OCI-LY7 (cell line): ENCODE measurements around the gene VAC14. TPM values are rescaled to one million over a fixed set of nuclear protein-coding genes. Genes with fewer than 3 reads are reported as not detected.

Experiments
- BruUV-seq: library from RNA; stranded (reverse); fragments of 400-500 nt; replicated peaks from 2 replicates; lab custom pipeline; 2021; lab: Mats Ljungman, UMichigan
- CTCF ChIA-PET: fragments of 300-600 bp; sonication (Branson Sonifier 250); formaldehyde crosslinking; loops from one replicate; lab custom pipeline; 2022; ENCODE audit warnings: antibody characterized with exemption; ENCODE audit not compliant: unreplicated experiment; lab: Charles Lee
- POLR2A ChIA-PET: fragments of 300-600 bp; sonication (Branson Sonifier 250); formaldehyde crosslinking; loops from one replicate; lab custom pipeline; 2022; ENCODE audit warnings: antibody characterized with exemption; lab: Charles Lee
- DNase-seq: peaks from one replicate; pipeline ENCODE4 v3.0.0-alpha.2; 2015; ENCODE audit warnings: low spot score
- H2AFZ ChIP-seq: fragments of 200-600 bp; sonication (generic), shearing (Covaris generic); 2 replicates; pipeline ENCODE4 v1.6.1; 2014; ENCODE audit warnings: mild to moderate bottlenecking, antibody characterized with exemption, low read length, moderate library complexity
- H3K27ac ChIP-seq: fragments of 200-600 bp; sonication (generic); 2 replicates; pipeline ENCODE4 v1.5.1; 2014; ENCODE audit warnings: mixed run types, low read depth, mild to moderate bottlenecking, moderate library complexity, low read length, inconsistent platforms; ENCODE audit not compliant: poor library complexity, severe bottlenecking
- H3K36me3 ChIP-seq: fragments of 200-600 bp; sonication (generic); 2 replicates; pipeline ENCODE4 v1.6.1; 2014; ENCODE audit warnings: mild to moderate bottlenecking, antibody characterized with exemption, low read length, moderate library complexity, mixed read lengths; ENCODE audit not compliant: insufficient read depth
- H3K4me1 ChIP-seq: fragments of 200-600 bp; sonication (generic); 2 replicates; pipeline ENCODE4 v1.5.1; 2014; ENCODE audit warnings: mild to moderate bottlenecking, low read length; ENCODE audit not compliant: insufficient read depth, poor library complexity, severe bottlenecking
- H3K4me2 ChIP-seq: fragments of 200-600 bp; sonication (generic); 2 replicates; pipeline ENCODE4 v1.6.1; 2014; ENCODE audit warnings: mild to moderate bottlenecking, low read length
- H3K4me3 ChIP-seq: fragments of 200-600 bp; sonication (generic); 2 replicates; pipeline ENCODE4 v1.5.1; 2014; ENCODE audit warnings: mild to moderate bottlenecking, low read depth, low read length; ENCODE audit not compliant: poor library complexity, severe bottlenecking
- H3K79me2 ChIP-seq: fragments of 200-600 bp; sonication (generic); 2 replicates; pipeline ENCODE4 v1.6.1; 2016; ENCODE audit warnings: low read depth, mild to moderate bottlenecking, low read length, moderate library complexity, mixed read lengths; ENCODE audit not compliant: insufficient read depth
- H3K9me2 ChIP-seq: fragments of 200-600 bp; sonication (generic); 2 replicates; pipeline ENCODE4 v1.6.1; 2016; ENCODE audit warnings: mild to moderate bottlenecking, low read length, mixed read lengths; ENCODE audit not compliant: insufficient read depth
- H3K9me3 ChIP-seq: fragments of 200-600 bp; sonication (generic); 2 replicates; pipeline ENCODE4 v1.6.1; 2014; ENCODE audit warnings: mild to moderate bottlenecking, mixed run types, low read length, mixed read lengths
- H4K20me1 ChIP-seq: fragments of 200-600 bp; sonication (generic); 2 replicates; pipeline ENCODE4 v1.6.1; 2014; ENCODE audit warnings: mild to moderate bottlenecking, antibody characterized with exemption, low read length, moderate library complexity, mixed read lengths; ENCODE audit not compliant: insufficient read depth
- EZH2phosphoT487 ChIP-seq: fragments of 200-600 bp; sonication (generic); IDR thresholded peaks from 2 replicates; pipeline ENCODE4 v1.6.1; 2018; ENCODE audit warnings: low read depth, borderline replicate concordance, mild to moderate bottlenecking, mixed run types, antibody characterized with exemption, low read length, moderate library complexity, mixed read lengths
- intact Hi-C: fragments of 100-400 bp; cut with micrococcal nuclease; formaldehyde crosslinking; loops from one replicate; pipeline ENCODE4 v1.10.0; 2022; ENCODE audit not compliant: unreplicated experiment
- total RNA-seq, 2 experiments: library from RNA; depleted of rRNA in 1 of 2; stranded (reverse); fragments of >200 nt in 1 of 2; shearing (Covaris generic) in 1 of 2; gene quantifications; 2 replicates each; pipeline ENCODE4 v1.2.3, GENCODE V29; 2014 to 2022
- TF ChIP-seq, protein P1 (sequence below): fragments of 200-600 bp; sonication (generic); conservative IDR thresholded peaks from 2 replicates; pipeline ENCODE4 v1.5.1; 2014; ENCODE audit warnings: mild to moderate bottlenecking, antibody characterized with exemption, low read length, moderate library complexity, mixed read lengths

Gene VAC14
- total RNA-seq, 2 experiments from 2014 or later = 37.6 to 43.1 TPM

DNA sequence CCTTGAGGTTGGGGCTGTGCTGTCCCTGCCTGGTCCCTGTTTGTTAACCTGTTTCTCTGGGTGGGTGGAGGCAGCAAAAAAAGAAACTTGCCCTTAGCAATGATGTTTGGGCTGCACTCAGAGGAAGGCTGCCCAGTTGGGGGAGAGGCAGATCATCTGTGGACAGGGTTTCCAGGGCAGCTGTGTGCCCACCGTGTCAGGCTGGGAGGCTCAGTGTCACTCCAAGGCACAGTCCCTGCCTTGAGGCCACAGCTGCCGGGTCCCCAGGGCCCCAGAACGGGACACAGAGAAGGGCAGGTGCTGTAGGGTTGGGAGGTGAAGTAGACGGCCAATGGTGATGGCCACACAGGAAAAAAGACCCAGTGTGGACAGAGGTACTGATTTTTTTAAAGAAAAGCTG is 150.7 kb downstream of the VAC14 start:
- Histone ChIP-seq H3K4me2 (no peak overlapping the region), H3K4me1 (peaks cover 4% of the 10 kb centered on the region), H3K79me2 (no peaks in the 10 kb centered on the region), H3K9me3 (no peaks in the 10 kb centered on the region), H3K4me3 (no peak overlapping the region), H3K27ac (no peak overlapping the region), H3K36me3 (no peaks in the 10 kb centered on the region), H2AFZ (no peak overlapping the region), H3K9me2 (no peaks in the 10 kb centered on the region), H4K20me1 (no peaks in the 10 kb centered on the region)
- POLR2A ChIA-PET = no interaction called here
- intact Hi-C loops = loop anchor here (5.0 kb wide), 2 partner anchors 122 to 278 kb away; no protein-coding TSS in a partner anchor
- no peak for TF ChIP-seq EZH2phosphoT487
- CTCF ChIA-PET = no interaction called here
- no peak for DNase-seq
- BruUV-seq = no TSS peak

DNA sequence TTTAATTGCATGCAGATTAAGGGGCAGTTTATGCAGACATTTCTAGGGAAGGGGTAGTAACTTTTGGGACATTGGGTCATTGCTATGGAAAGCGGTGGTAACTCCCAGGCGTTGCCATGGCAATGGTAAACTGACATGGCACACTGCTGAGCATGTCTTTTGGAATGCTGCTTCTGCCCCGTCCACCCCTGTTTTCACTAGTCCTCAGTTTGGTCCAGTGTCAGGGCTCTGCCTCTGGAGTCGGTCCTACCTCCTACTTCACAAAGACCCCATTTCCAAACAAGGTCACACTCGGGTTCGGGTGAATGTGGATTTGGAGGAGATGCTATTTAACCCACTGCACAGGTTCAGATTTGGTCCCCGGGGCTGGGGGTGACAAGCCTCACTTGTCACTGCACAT is 151.7 kb downstream of the VAC14 start:
- H3K79me2 ChIP-seq = no peaks in the 10 kb centered on the region
- H3K9me2 ChIP-seq = no peaks in the 10 kb centered on the region
- peaks cover 4% of the 10 kb centered on the region for H3K4me1 ChIP-seq
- no peak overlapping the region for H3K4me3 ChIP-seq
- TF ChIP-seq, protein P1, sequence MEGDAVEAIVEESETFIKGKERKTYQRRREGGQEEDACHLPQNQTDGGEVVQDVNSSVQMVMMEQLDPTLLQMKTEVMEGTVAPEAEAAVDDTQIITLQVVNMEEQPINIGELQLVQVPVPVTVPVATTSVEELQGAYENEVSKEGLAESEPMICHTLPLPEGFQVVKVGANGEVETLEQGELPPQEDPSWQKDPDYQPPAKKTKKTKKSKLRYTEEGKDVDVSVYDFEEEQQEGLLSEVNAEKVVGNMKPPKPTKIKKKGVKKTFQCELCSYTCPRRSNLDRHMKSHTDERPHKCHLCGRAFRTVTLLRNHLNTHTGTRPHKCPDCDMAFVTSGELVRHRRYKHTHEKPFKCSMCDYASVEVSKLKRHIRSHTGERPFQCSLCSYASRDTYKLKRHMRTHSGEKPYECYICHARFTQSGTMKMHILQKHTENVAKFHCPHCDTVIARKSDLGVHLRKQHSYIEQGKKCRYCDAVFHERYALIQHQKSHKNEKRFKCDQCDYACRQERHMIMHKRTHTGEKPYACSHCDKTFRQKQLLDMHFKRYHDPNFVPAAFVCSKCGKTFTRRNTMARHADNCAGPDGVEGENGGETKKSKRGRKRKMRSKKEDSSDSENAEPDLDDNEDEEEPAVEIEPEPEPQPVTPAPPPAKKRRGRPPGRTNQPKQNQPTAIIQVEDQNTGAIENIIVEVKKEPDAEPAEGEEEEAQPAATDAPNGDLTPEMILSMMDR = no peak
- TF ChIP-seq EZH2phosphoT487 = no peak
- intact Hi-C loops = no loop called here
- H2AFZ ChIP-seq = no peak overlapping the region
- H3K9me3 ChIP-seq = no peaks in the 10 kb centered on the region
- H3K36me3 ChIP-seq = no peaks in the 10 kb centered on the region
- no peak overlapping the region for H3K27ac ChIP-seq
- ChIA-PET POLR2A (no interaction called here), CTCF (no interaction called here)
- no peaks in the 10 kb centered on the region for H4K20me1 ChIP-seq
- no peak overlapping the region for H3K4me2 ChIP-seq
- BruUV-seq = no TSS peak
- DNase-seq = no peak

DNA sequence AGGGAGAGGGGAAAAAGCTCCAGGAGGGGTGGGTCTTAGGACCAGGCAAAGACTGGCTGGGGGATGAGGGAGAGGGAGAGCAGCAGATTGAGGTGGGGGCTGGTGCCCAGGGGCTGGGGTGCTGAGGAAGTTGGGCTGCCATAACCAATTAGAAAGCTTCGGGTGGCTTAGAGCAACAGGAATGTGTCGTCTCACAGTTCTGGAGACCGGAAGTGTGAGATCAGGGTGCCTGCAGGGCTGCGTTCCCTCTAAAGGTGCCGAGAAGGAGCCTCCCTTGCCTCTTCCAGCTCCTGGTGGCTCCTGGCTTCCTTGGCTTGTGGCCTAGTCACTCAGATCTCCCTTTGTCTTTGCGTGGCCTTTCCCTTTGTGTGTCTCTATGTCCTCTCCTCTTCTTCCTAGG is 152.4 kb downstream of the VAC14 start:
- Histone ChIP-seq H3K36me3 (no peaks in the 10 kb centered on the region), H3K4me3 (no peak overlapping the region), H3K4me2 (no peak overlapping the region), H4K20me1 (no peaks in the 10 kb centered on the region), H3K4me1 (no peaks in the 10 kb centered on the region), H3K79me2 (no peaks in the 10 kb centered on the region), H2AFZ (no peak overlapping the region), H3K27ac (no peak overlapping the region), H3K9me3 (no peaks in the 10 kb centered on the region), H3K9me2 (no peaks in the 10 kb centered on the region)
- CTCF ChIA-PET = no interaction called here
- DNase-seq = no peak
- POLR2A ChIA-PET = no interaction called here
- intact Hi-C loops = no loop called here
- no peak for TF ChIP-seq EZH2phosphoT487
- TF ChIP-seq, protein P1 = no peak
- no TSS peak for BruUV-seq
